Measurements from ENCODE around the gene TUBG2.

TUBG2 gene

DNA sequence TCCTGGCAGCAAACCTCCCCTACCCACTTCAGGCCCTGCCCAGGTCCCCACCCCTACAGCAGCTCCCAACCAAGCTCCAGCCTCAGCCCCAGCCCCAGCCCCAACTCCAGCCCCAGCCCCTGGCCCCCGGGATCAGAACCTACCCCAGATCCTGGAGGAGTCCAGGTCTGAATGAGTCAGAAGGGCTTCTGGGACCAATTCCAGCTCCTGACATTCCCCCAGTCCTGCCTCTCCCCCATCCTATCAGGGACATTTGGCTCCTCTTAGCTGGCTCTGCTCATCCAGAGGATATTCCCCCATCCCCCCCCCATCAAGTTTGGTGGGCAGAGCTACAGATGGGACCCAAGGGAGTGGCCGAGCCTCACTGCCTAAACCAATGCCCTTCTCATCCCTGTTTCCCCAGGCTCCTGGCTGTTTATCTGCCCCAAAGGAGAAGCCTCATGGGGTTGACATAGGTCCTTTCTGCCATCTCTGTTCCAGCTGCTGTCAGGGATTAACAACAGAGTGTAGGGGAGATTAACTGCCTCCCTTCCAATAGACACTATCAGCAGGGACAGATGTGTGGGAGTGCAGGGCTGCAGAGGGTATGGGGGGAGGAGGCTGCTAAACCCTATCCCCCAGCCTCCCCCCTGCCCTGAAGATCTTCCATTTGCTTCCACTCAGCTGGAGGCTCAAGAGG lies 39.8 kb downstream of the TUBG2 start:
- DNase-seq (ENCODE audit: low read depth, low spot score), result no peak
- H3K9ac ChIP-seq (ENCODE audit: insufficient read length), result no peak overlapping the region
- no peak for TF ChIP-seq POLR2AphosphoS5 (IDR thresholded peaks at IDR 0.05; ENCODE audit: borderline replicate concordance, low read depth, low read length)
- TF ChIP-seq FOXP2 (optimal IDR thresholded peaks at IDR 0.05; ENCODE audit: control extremely low read depth, extremely low read length, insufficient read depth), result no peak
- no peak for TF ChIP-seq EZH2 (IDR thresholded peaks at IDR 0.05)
- H3K4me3 ChIP-seq, result no peak overlapping the region
- peaks cover 34% of the 10 kb centered on the region; the same call in 1 of the 2 replicates for H3K36me3 ChIP-seq (ENCODE audit: insufficient read depth, low read length)
- H3K27ac ChIP-seq, result no peak overlapping the region
- H3K9me3 ChIP-seq (ENCODE audit: low read depth, low read length), result no peaks in the 10 kb centered on the region

DNA sequence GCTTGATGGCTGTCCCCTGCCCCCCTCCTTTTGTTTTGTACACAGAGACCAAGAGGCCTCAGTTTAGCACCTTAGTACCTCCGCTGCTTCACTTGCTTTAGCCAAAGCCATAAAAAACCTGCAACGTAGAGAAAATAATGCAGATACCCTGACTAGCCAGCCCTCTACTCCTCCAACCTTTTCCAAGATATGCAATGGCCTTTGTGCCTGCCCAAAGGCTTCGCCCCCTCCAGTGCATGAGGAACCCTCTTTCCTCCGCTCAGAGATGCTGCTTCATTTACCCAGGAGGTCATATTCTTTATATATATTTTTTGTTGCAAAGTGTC lies 40.3 kb downstream of the TUBG2 start:
- no peak overlapping the region for H3K27ac ChIP-seq
- no peaks in the 10 kb centered on the region for H3K9me3 ChIP-seq (ENCODE audit: low read depth, low read length)
- no peak overlapping the region for H3K4me3 ChIP-seq
- no peak overlapping the region for H3K9ac ChIP-seq (ENCODE audit: insufficient read length)
- H3K36me3 ChIP-seq (ENCODE audit: insufficient read depth, low read length), result peaks cover 39% of the 10 kb centered on the region; the same call in 1 of the 2 replicates
- TF ChIP-seq EZH2 (IDR thresholded peaks at IDR 0.05), result no peak
- no peak for TF ChIP-seq POLR2AphosphoS5 (IDR thresholded peaks at IDR 0.05; ENCODE audit: borderline replicate concordance, low read depth, low read length)
- no peak for TF ChIP-seq FOXP2 (optimal IDR thresholded peaks at IDR 0.05; ENCODE audit: control extremely low read depth, extremely low read length, insufficient read depth)
- no peak for DNase-seq (ENCODE audit: low read depth, low spot score)

DNA sequence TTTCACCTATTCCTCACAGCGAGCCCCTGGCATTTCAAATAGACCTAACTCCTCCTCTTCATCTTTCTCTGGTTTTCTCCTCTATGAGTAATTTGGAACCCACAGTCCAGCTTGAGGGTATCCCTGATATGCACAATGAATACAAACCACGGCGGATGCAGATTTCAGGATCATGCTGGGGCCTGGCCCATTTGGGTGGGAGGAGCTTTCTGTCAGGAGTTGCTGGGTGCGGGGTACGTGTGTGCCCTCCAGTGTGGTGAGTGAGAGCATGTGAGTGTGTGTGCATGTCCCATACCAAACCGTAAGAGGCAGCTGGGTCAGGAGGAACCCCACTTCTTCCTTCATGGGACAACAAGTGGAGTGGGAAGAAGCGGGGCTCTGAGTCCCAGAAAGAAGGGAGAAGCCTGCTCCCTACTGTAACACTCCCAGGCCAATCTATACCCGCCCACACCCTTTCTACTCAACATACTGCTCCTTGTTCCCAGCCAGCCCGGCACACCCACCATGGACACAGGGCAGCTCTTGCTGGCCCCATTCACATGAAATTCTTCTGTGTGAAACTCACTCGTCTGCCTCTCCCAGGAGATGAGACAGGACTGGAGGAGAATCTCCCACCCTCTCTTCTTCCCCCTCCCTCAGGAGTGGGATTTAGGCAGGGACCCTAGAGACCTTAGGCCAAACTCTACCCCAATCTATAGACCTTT lies 41.7 kb downstream of the TUBG2 start:
- Histone ChIP-seq H3K27ac (no peak overlapping the region), H3K4me3 (no peak overlapping the region), H3K36me3 (ENCODE audit: insufficient read depth, low read length) (peaks cover 49% of the 10 kb centered on the region; the same call in 1 of the 2 replicates), H3K9ac (ENCODE audit: insufficient read length) (no peak overlapping the region), H3K9me3 (ENCODE audit: low read depth, low read length) (no peaks in the 10 kb centered on the region)
- no peak for TF ChIP-seq FOXP2 (optimal IDR thresholded peaks at IDR 0.05; ENCODE audit: control extremely low read depth, extremely low read length, insufficient read depth)
- TF ChIP-seq POLR2AphosphoS5 (IDR thresholded peaks at IDR 0.05; ENCODE audit: borderline replicate concordance, low read depth, low read length), result no peak
- no peak for TF ChIP-seq EZH2 (IDR thresholded peaks at IDR 0.05)
- DNase-seq (ENCODE audit: low read depth, low spot score), result no peak

DNA sequence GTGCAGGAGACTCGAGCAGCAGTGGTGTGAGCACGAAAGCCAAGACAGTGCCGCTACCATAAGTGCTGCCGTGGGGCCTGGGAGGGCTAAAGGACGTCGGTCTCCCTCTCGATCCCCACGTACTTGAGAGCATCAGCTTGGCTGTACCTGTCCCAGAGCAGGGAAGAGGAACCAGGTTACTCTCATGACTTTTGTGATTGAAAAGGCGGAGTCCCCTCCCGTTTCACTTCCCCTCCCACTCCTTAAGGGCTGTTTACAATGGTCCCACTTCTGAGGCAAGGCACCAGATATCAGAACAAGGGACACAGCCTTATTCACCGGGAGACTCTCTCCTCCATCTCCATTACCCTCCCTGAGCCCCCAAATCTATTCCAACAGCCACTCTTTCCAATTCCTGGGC lies 43.4 kb downstream of the TUBG2 start:
- Histone ChIP-seq H3K4me3 (no peak overlapping the region), H3K36me3 (ENCODE audit: insufficient read depth, low read length) (peaks cover 61% of the 10 kb centered on the region; the same call in 1 of the 2 replicates), H3K27ac (no peak overlapping the region), H3K9ac (ENCODE audit: insufficient read length) (no peak overlapping the region), H3K9me3 (ENCODE audit: low read depth, low read length) (no peaks in the 10 kb centered on the region)
- no peak for DNase-seq (ENCODE audit: low read depth, low spot score)
- TF ChIP-seq FOXP2 (optimal IDR thresholded peaks at IDR 0.05; ENCODE audit: control extremely low read depth, extremely low read length, insufficient read depth), result no peak
- no peak for TF ChIP-seq POLR2AphosphoS5 (IDR thresholded peaks at IDR 0.05; ENCODE audit: borderline replicate concordance, low read depth, low read length)
- no peak for TF ChIP-seq EZH2 (IDR thresholded peaks at IDR 0.05)

DNA sequence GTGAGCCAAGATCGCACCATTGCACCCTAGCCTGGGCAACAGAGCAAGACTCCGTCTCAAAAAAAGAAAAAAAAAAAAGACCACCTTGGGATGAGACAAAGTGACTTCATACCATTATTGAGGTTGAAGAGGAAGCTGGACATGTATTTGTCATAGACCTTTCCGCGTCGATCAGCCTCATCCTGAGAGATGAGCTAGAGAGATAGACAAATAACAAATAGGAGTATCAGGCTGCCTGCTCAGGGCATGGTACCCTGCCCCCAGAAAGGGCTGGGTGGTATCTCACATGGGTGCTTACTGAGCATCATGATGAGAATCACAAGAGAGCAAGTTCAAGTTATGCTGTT lies 45.4 kb downstream of the TUBG2 start:
- Histone ChIP-seq H3K9ac (ENCODE audit: insufficient read length) (no peak overlapping the region), H3K4me3 (no peak overlapping the region), H3K36me3 (ENCODE audit: insufficient read depth, low read length) (peaks cover 76% of the 10 kb centered on the region), H3K9me3 (ENCODE audit: low read depth, low read length) (no peaks in the 10 kb centered on the region), H3K27ac (no peak overlapping the region)
- TF ChIP-seq FOXP2 (optimal IDR thresholded peaks at IDR 0.05; ENCODE audit: control extremely low read depth, extremely low read length, insufficient read depth), result no peak
- no peak for DNase-seq (ENCODE audit: low read depth, low spot score)

DNA sequence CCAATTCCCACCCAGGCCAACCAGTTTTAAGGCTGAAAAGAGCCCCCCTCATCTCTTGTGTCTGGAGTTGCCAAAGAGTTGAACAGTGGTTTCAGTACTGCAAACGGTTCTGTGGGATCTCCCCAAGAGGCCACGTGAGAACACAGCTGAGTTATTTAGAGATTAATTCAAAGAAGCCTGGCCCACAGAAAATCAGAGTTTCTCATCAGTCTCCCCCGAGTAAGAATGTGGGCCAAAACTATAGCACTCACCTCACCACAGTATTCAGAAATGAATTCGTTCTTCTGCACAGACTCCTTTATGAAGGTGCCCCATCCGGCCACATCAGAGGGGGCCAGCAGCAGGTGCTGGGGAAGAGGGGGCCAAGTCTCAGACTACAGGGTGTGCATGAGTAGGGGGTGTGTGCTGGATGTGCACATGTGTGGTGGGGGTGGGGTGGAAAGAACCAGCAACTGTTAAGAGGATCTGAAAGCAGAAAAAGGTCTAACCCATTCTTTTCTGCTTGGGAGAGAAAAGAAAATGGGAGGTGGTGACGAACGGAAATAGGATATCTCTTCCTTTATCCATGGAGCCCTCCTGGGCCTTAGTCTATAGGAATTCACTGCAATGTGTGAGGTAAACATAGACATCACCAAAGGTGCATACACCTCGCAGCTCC lies 45.9 kb downstream of the TUBG2 start:
- Histone ChIP-seq H3K9me3 (ENCODE audit: low read depth, low read length) (no peaks in the 10 kb centered on the region), H3K9ac (ENCODE audit: insufficient read length) (no peak overlapping the region)
- DNase-seq (ENCODE audit: low read depth, low spot score), result no peak

DNA sequence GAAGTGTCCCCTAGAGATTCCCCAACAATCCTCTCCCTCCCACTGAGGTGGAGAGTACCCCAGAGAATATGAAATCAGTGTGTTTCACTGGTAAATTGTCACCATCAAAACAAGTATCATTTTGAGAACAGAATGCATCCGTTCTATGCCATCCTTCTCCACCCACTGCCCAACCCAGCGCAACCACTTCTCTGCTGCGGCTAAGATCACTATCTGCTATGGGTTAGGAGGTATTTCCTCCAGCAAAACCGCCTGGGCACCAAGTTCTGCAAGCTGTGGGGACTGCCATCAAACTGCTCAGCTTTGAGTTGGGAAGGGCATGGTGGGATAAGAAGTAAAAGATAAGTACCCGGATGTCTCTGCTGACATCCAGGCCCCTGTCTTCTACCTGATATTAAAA lies 47.6 kb downstream of the TUBG2 start:
- no peak overlapping the region for H3K27ac ChIP-seq
- TF ChIP-seq POLR2AphosphoS5 (IDR thresholded peaks at IDR 0.05; ENCODE audit: borderline replicate concordance, low read depth, low read length), result no peak
- TF ChIP-seq FOXP2 (optimal IDR thresholded peaks at IDR 0.05; ENCODE audit: control extremely low read depth, extremely low read length, insufficient read depth), result no peak
- no peak for TF ChIP-seq EZH2 (IDR thresholded peaks at IDR 0.05)
- no peak for DNase-seq (ENCODE audit: low read depth, low spot score)
- no peak overlapping the region for H3K4me3 ChIP-seq
- no peaks in the 10 kb centered on the region for H3K9me3 ChIP-seq (ENCODE audit: low read depth, low read length)
- H3K9ac ChIP-seq (ENCODE audit: insufficient read length), result no peak overlapping the region
- peaks cover 88% of the 10 kb centered on the region for H3K36me3 ChIP-seq (ENCODE audit: insufficient read depth, low read length)

More for the DNA sequence above, 45.9 kb downstream of the TUBG2 start:
- Histone ChIP-seq H3K4me3 (no peak overlapping the region), H3K27ac (no peak overlapping the region), H3K36me3 (ENCODE audit: insufficient read depth, low read length) (peaks cover 80% of the 10 kb centered on the region)
- TF ChIP-seq FOXP2 (optimal IDR thresholded peaks at IDR 0.05; ENCODE audit: control extremely low read depth, extremely low read length, insufficient read depth), result no peak
- no peak for TF ChIP-seq POLR2AphosphoS5 (IDR thresholded peaks at IDR 0.05; ENCODE audit: borderline replicate concordance, low read depth, low read length)

DNA sequence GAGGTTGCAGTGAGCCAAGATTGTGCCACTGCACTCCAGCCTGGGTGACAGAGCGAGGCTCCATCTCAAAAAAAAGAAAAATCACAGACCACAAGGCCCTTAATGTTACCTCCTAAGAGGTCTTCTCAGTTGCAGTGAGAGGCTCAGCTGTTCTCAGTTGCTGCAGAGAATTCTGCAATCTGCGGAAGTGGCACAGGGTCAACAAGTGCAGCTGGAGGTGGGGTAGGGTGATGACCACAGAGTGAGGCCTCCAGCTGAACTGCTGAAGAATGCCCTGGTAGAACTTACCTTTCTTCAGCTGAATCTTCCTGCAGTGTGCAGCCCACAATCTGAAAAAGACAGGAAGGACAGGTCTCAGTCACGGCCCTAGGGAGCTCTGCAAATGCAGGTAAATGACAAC lies 49.5 kb downstream of the TUBG2 start:
- Histone ChIP-seq H3K27ac (no peak overlapping the region), H3K4me3 (no peak overlapping the region), H3K9me3 (ENCODE audit: low read depth, low read length) (no peaks in the 10 kb centered on the region), H3K36me3 (ENCODE audit: insufficient read depth, low read length) (peaks cover 89% of the 10 kb centered on the region), H3K9ac (ENCODE audit: insufficient read length) (no peak overlapping the region)
- no peak for DNase-seq (ENCODE audit: low read depth, low spot score)
- TF ChIP-seq POLR2AphosphoS5 (IDR thresholded peaks at IDR 0.05; ENCODE audit: borderline replicate concordance, low read depth, low read length) (no peak), EZH2 (IDR thresholded peaks at IDR 0.05) (no peak), FOXP2 (optimal IDR thresholded peaks at IDR 0.05; ENCODE audit: control extremely low read depth, extremely low read length, insufficient read depth) (no peak)

Measured in SK-N-MC (cell line).